Measurements from ENCODE around the gene SLC35G2.
"Not testable (repeated sequence)": the region's sequence is repeated elsewhere in the genome, so short reads cannot be mapped to it uniquely, and the experiment has no call there.

The SLC35G2 gene

GRCh38 chr3:136818769-136819391, at the start of gene SLC35G2:
Gene SLC35G2 (plus strand): TSS chr3:136819126. CDS start chr3:136854461, 35,335 bp downstream.
- DNase-seq: no peak

- no peak for DNase-seq
Observed at GRCh38 chr3:136772709-136773108, 46.2 kb upstream of the SLC35G2 start.

- DNase-seq: no peak
Observed at GRCh38 chr3:136778865-136779264, 40.1 kb upstream of the SLC35G2 start.

GRCh38 chr3:136780741-136781140, 38.2 kb upstream of the SLC35G2 start:
- DNase-seq: no peak

GRCh38 chr3:136783708-136784191, 35.2 kb upstream of the SLC35G2 start:
- no peak for DNase-seq

- peak in 1 of 2 donors; percentile 26 for DNase-seq
Observed at GRCh38 chr3:136787349-136787748, 31.6 kb upstream of the SLC35G2 start.

- DNase-seq: no peak
Observed at GRCh38 chr3:136788154-136788553, 30.8 kb upstream of the SLC35G2 start.

GRCh38 chr3:136789976-136790375, 28.9 kb upstream of the SLC35G2 start:
- DNase-seq: no peak

GRCh38 chr3:136790786-136791185, 28.1 kb upstream of the SLC35G2 start:
- DNase-seq: no peak

GRCh38 chr3:136792556-136793330, 26.2 kb upstream of the SLC35G2 start:
- DNase-seq: no peak

GRCh38 chr3:136801146-136801545, 17.8 kb upstream of the SLC35G2 start:
- DNase-seq: not testable (repeated sequence)

GRCh38 chr3:136802481-136802996, 16.4 kb upstream of the SLC35G2 start:
- no peak for DNase-seq

- peak; percentile 37 to 71 for DNase-seq
Observed at GRCh38 chr3:136804141-136804540, 14.8 kb upstream of the SLC35G2 start.

- no peak for DNase-seq
Observed at GRCh38 chr3:136804813-136805212, 14.1 kb upstream of the SLC35G2 start.

- DNase-seq: no peak
Observed at GRCh38 chr3:136805795-136806194, 13.1 kb upstream of the SLC35G2 start.

- no peak for DNase-seq
Observed at GRCh38 chr3:136811701-136812100, 7.2 kb upstream of the SLC35G2 start.

GRCh38 chr3:136817448-136817847, 1.5 kb upstream of the SLC35G2 start:
- no peak for DNase-seq

GRCh38 chr3:136818191-136818768, 646 bp upstream of the SLC35G2 start:
- no peak for DNase-seq

- no peak for DNase-seq
Observed at GRCh38 chr3:136819392-136819730, 435 bp downstream of the SLC35G2 start.

GRCh38 chr3:136819731-136820679, 1.1 kb downstream of the SLC35G2 start:
- peak in 1 of 2 donors; percentile 14 for DNase-seq

- DNase-seq: no peak
Observed at GRCh38 chr3:136831461-136831860, 12.5 kb downstream of the SLC35G2 start.

GRCh38 chr3:136835089-136835812, 16.3 kb downstream of the SLC35G2 start:
- DNase-seq: no peak

All from inflammatory macrophage treated with lipopolysaccharide for 1 hour (primary cell).